Activated CD8-positive, alpha-beta T cell treated with anti-CD3 and anti-CD28 coated beads for 36 hours (primary cell): ENCODE results near the gene NDUFB6. TPM values are rescaled to one million over a fixed set of nuclear protein-coding genes. Genes with fewer than 3 reads are reported as not detected.

Experiments
- ATAC-seq: fragments of 200-7000 bp; cut with Tn5 transposase; one replicate; pipeline ENCODE4 v1.10.0; 2021; ENCODE audit warnings: mild to moderate bottlenecking, moderate library complexity
- CTCF ChIA-PET: fragments of 350-600 bp; sonication (Branson Sonifier 250); formaldehyde crosslinking; loops from one replicate; lab custom pipeline; 2021; ENCODE audit warnings: antibody characterized with exemption; lab: Charles Lee
- POLR2A ChIA-PET: fragments of 350-600 bp; sonication (Branson Sonifier 250); formaldehyde crosslinking; loops from one replicate; lab custom pipeline; 2021; ENCODE audit warnings: antibody characterized with exemption; lab: Charles Lee
- DNase-seq: peaks from one replicate; pipeline ENCODE4 v3.0.0-alpha.2; 2020
- H3K27ac Mint-ChIP-seq: one replicate; pipeline ENCODE4 v1.8.0; 2021; ENCODE audit warnings: mild to moderate bottlenecking, mixed read lengths
- H3K27me3 Mint-ChIP-seq: one replicate; pipeline ENCODE4 v1.8.0; 2021; ENCODE audit warnings: mixed read lengths
- H3K36me3 Mint-ChIP-seq: one replicate; pipeline ENCODE4 v1.8.0; 2021; ENCODE audit warnings: low read depth, mixed read lengths
- H3K4me1 Mint-ChIP-seq: one replicate; pipeline ENCODE4 v1.8.0; 2021; ENCODE audit warnings: low read depth, mixed read lengths
- H3K4me3 Mint-ChIP-seq: one replicate; pipeline ENCODE4 v1.8.0; 2021; ENCODE audit warnings: mild to moderate bottlenecking, moderate library complexity, mixed read lengths
- H3K9me3 Mint-ChIP-seq: one replicate; pipeline ENCODE4 v1.8.0; 2021; ENCODE audit warnings: mixed read lengths
- intact Hi-C: fragments of 100-400 bp; cut with micrococcal nuclease; formaldehyde crosslinking; loops from one replicate; pipeline ENCODE4 v1.10.0; 2022
- total RNA-seq, 2 experiments: library from RNA; stranded (reverse); gene quantifications; one replicate each; pipeline ENCODE4 v1.2.3, GENCODE V29; 2021
- TF ChIP-seq, protein P1 (sequence below): fragments of 200-600 bp; IDR thresholded peaks from one replicate; pipeline ENCODE4 v1.8.0; 2022; ENCODE audit warnings: antibody characterized with exemption, mild to moderate bottlenecking

NDUFB6 gene
- total RNA-seq, 2 experiments from 2014 or later, result 61.4 to 63.4 TPM

- Mint-ChIP-seq H3K9me3 (no peaks in the 10 kb centered on the region), H3K27ac (no peak overlapping the region), H3K4me3 (no peak overlapping the region), H3K4me1 (peaks cover 28% of the 10 kb centered on the region), H3K36me3 (peaks cover 27% of the 10 kb centered on the region), H3K27me3 (no peaks in the 10 kb centered on the region)
- DNase-seq (no peak), ATAC-seq (peak; percentile 34)
- TF ChIP-seq, protein P1, sequence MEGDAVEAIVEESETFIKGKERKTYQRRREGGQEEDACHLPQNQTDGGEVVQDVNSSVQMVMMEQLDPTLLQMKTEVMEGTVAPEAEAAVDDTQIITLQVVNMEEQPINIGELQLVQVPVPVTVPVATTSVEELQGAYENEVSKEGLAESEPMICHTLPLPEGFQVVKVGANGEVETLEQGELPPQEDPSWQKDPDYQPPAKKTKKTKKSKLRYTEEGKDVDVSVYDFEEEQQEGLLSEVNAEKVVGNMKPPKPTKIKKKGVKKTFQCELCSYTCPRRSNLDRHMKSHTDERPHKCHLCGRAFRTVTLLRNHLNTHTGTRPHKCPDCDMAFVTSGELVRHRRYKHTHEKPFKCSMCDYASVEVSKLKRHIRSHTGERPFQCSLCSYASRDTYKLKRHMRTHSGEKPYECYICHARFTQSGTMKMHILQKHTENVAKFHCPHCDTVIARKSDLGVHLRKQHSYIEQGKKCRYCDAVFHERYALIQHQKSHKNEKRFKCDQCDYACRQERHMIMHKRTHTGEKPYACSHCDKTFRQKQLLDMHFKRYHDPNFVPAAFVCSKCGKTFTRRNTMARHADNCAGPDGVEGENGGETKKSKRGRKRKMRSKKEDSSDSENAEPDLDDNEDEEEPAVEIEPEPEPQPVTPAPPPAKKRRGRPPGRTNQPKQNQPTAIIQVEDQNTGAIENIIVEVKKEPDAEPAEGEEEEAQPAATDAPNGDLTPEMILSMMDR, result no peak
- ChIA-PET CTCF (interaction anchor here (0.9 to 5.0 kb wide), 6 partner anchors 8 to 187 kb away, joined by 3 to 33 read pairs (median 3); partner anchors contain the start of gene RIGI), POLR2A (interaction anchor here (0.7 to 1.7 kb wide), 3 partner anchors 8 to 571 kb away, joined by 3 read pairs; partner anchors contain the start of gene TOPORS)
- intact Hi-C loops, result no loop called here
Observed at GRCh38 chr9:32565967-32566366, 7.0 kb downstream of the NDUFB6 start.

- TF ChIP-seq, protein P1, result no peak
- POLR2A ChIA-PET, result interaction anchor here (0.9 to 1.5 kb wide), 2 partner anchors 8 to 10 kb away, joined by 3 read pairs; no protein-coding TSS in a partner anchor
- intact Hi-C loops, result no loop called here
- H3K27ac Mint-ChIP-seq, result peak overlapping the region; percentile 62
- H3K4me3 Mint-ChIP-seq, result no peak overlapping the region
- H3K27me3 Mint-ChIP-seq, result no peaks in the 10 kb centered on the region
- no peaks in the 10 kb centered on the region for H3K9me3 Mint-ChIP-seq
- no peak for ATAC-seq
- CTCF ChIA-PET, result interaction anchor here (1.1 to 2.0 kb wide), 4 partner anchors 8 to 180 kb away, joined by 3 to 7 read pairs (median 6); no protein-coding TSS in a partner anchor
- peaks cover 39% of the 10 kb centered on the region for H3K4me1 Mint-ChIP-seq
- peaks cover 9% of the 10 kb centered on the region for H3K36me3 Mint-ChIP-seq
- no peak for DNase-seq
Observed at GRCh38 chr9:32558408-32558934, 14.5 kb downstream of the NDUFB6 start.

DNA sequence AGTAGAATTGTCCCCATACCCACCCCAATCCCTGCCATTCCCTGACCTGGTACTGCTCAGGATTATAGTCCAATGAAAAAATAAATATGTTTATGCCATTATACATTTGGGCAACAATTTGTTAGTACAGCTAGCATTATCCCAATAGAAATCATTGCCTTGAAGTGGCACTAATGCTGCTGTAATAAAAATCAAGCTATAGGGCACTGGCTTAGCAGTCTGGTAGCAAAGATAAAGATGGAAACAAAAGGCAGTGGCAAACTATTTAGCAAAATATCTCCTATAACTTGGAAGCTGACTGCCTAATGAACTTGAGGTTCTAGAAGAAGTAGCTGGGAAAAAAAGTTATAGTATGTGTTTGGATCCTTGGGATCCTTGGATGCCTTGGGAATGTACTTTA lies 18.4 kb downstream of the NDUFB6 start:
- Mint-ChIP-seq H3K9me3 (no peaks in the 10 kb centered on the region), H3K36me3 (peaks cover 28% of the 10 kb centered on the region), H3K4me3 (no peak overlapping the region), H3K4me1 (peaks cover 38% of the 10 kb centered on the region), H3K27me3 (no peaks in the 10 kb centered on the region), H3K27ac (peak overlapping the region; percentile 29)
- TF ChIP-seq, protein P1, result no peak
- ChIA-PET CTCF (interaction anchor here (0.9 to 3.8 kb wide), 5 partner anchors 18 to 176 kb away, joined by 3 to 26 read pairs (median 12); partner anchors contain the start of genes NDUFB6 and RIGI), POLR2A (no interaction called here)
- no peak for ATAC-seq
- DNase-seq, result no peak
- intact Hi-C loops, result no loop called here

- DNase-seq (no peak), ATAC-seq (no peak)
- peak overlapping the region; percentile 49 for H3K27ac Mint-ChIP-seq
- peaks cover 37% of the 10 kb centered on the region for H3K4me1 Mint-ChIP-seq
- H3K4me3 Mint-ChIP-seq, result no peak overlapping the region
- no peaks in the 10 kb centered on the region for H3K27me3 Mint-ChIP-seq
- POLR2A ChIA-PET, result interaction anchor here (0.8 kb wide), 1 partner anchor 18 kb away, joined by 3 read pairs; no protein-coding TSS in a partner anchor
- TF ChIP-seq, protein P1, result no peak
- H3K36me3 Mint-ChIP-seq, result peaks cover 32% of the 10 kb centered on the region
- intact Hi-C loops, result no loop called here
- CTCF ChIA-PET, result interaction anchor here (0.9 to 3.8 kb wide), 6 partner anchors 11 to 175 kb away, joined by 3 to 26 read pairs (median 10); partner anchors contain the start of genes NDUFB6 and RIGI
- no peaks in the 10 kb centered on the region for H3K9me3 Mint-ChIP-seq
Observed at GRCh38 chr9:32554107-32554506, 18.9 kb downstream of the NDUFB6 start.
